ENCODE measurements around the gene DDC. TPM values are rescaled to one million over a fixed set of nuclear protein-coding genes. Genes with fewer than 3 reads are reported as not detected.
"Not testable (repeated sequence)": the region's sequence is repeated elsewhere in the genome, so short reads cannot be mapped to it uniquely, and the experiment has no call there.

Gene DDC
- total RNA-seq, 2 donors from 2014 or later, result not detected

GRCh38 chr7:50587737-50588136 lies 22.5 kb upstream of the DDC start:
- no peaks in the 10 kb centered on the region for H3K27me3 ChIP-seq
- peaks cover 15% of the 10 kb centered on the region for H3K36me3 ChIP-seq
- no peaks in the 10 kb centered on the region for H3K4me1 ChIP-seq
- no peak overlapping the region for H3K27ac ChIP-seq
- no peak for DNase-seq (ENCODE audit: low spot score)
- H3K4me3 ChIP-seq, result no peak overlapping the region
- no peak for TF ChIP-seq CTCF (IDR thresholded peaks at IDR 0.05)
- H3K9me3 ChIP-seq, result peaks cover 0 to 9% of the 10 kb centered on the region in 2 donors

- TF ChIP-seq CTCF (IDR thresholded peaks at IDR 0.05), result no peak
These were observed 19.7 kb upstream of the DDC start for GRCh38 chr7:50584793-50585408.

GRCh38 chr7:50584386-50584785 lies 19.2 kb upstream of the DDC start:
- TF ChIP-seq CTCF (IDR thresholded peaks at IDR 0.05), result no peak

More at GRCh38 chr7:50584793-50585408, 19.7 kb upstream of the DDC start:
- Histone ChIP-seq H3K4me3 (no peak overlapping the region), H3K36me3 (no peaks in the 10 kb centered on the region), H3K9me3 (peaks cover 0 to 9% of the 10 kb centered on the region in 2 donors), H3K27me3 (no peaks in the 10 kb centered on the region), H3K4me1 (no peaks in the 10 kb centered on the region), H3K27ac (no peak overlapping the region)
- no peak for DNase-seq (ENCODE audit: low spot score)

DNA sequence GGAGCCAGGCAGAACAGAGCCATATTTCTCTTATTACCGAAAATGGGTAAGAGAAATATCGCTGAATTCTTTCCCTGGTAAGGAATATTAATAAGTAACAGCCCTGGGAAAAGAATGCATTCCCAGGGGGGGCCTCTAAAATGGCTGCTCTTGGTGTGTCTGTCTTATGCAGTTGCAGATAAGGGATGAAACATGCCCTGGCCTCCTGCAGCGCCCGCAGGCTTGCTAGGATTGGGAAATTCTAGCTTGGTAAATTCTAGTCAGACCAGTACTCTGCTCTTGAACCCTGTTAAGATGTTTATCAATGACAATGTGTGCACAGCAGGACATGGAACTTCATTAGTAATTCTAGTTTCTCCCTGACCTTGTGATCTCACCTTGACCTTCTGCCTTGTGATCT lies 18.1 kb upstream of the DDC start:
- not testable (repeated sequence) for H3K36me3 ChIP-seq; H3K27ac ChIP-seq; H3K27me3 ChIP-seq; H3K9me3 ChIP-seq; H3K4me1 ChIP-seq; H3K4me3 ChIP-seq; DNase-seq (ENCODE audit: low spot score)

More at GRCh38 chr7:50584386-50584785, 19.2 kb upstream of the DDC start:
- no peaks in the 10 kb centered on the region for H3K4me1 ChIP-seq
- H3K27ac ChIP-seq, result no peak overlapping the region
- no peaks in the 10 kb centered on the region for H3K27me3 ChIP-seq
- peaks cover 0 to 9% of the 10 kb centered on the region in 2 donors for H3K9me3 ChIP-seq
- no peaks in the 10 kb centered on the region for H3K36me3 ChIP-seq
- no peak for DNase-seq (ENCODE audit: low spot score)
- no peak overlapping the region for H3K4me3 ChIP-seq

GRCh38 chr7:50582271-50582670 lies 17.1 kb upstream of the DDC start:
- not testable (repeated sequence) for H3K27me3 ChIP-seq; H3K27ac ChIP-seq; H3K4me3 ChIP-seq; DNase-seq (ENCODE audit: low spot score); H3K4me1 ChIP-seq; H3K9me3 ChIP-seq; H3K36me3 ChIP-seq

DNA sequence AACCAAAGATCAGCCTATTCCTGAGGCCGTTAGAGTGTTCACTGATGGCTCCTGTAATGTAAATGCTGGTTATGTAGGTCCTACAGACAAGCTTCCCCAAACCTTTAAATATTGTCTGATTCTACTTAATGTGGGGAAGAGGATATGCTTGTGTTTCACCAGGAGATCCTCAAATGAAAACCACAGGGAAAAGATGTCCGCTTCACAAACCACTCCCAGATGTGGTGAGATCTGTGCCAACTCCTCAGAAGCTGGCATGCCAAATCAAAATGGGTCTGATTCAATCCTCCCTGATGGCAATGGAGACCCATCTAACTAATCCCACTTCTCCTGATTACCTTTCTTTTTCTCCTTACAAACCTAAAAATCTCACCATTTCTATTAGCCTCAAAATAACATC lies 15.5 kb upstream of the DDC start:
- H3K9me3 ChIP-seq; H3K36me3 ChIP-seq; DNase-seq (ENCODE audit: low spot score); H3K4me3 ChIP-seq; H3K27ac ChIP-seq; H3K27me3 ChIP-seq; H3K4me1 ChIP-seq: not testable (repeated sequence)

GRCh38 chr7:50580057-50580456 lies 14.9 kb upstream of the DDC start:
- no peak for DNase-seq (ENCODE audit: low spot score)
- Histone ChIP-seq H3K4me3 (no peak overlapping the region), H3K27me3 (no peaks in the 10 kb centered on the region), H3K4me1 (no peaks in the 10 kb centered on the region), H3K27ac (no peak overlapping the region), H3K9me3 (peaks cover 0 to 9% of the 10 kb centered on the region in 2 donors), H3K36me3 (no peaks in the 10 kb centered on the region)
- no peak for TF ChIP-seq CTCF (IDR thresholded peaks at IDR 0.05)

GRCh38 chr7:50578105-50578504 lies 12.9 kb upstream of the DDC start:
- not testable (repeated sequence) for H3K4me1 ChIP-seq; H3K36me3 ChIP-seq; DNase-seq (ENCODE audit: low spot score); H3K27me3 ChIP-seq; H3K4me3 ChIP-seq; H3K27ac ChIP-seq; H3K9me3 ChIP-seq
